HepG2 (cell line): ENCODE data around the gene CCDC80. TPM values are rescaled to one million over a fixed set of nuclear protein-coding genes. Genes with fewer than 3 reads are reported as not detected.

ENCODE experiments used
- ATAC-seq: fragments of 200-7000 bp; cut with Tn5 transposase; 3 replicates; pipeline ENCODE4 v1.9.1; 2020; ENCODE audit warnings: mild to moderate bottlenecking, moderate library complexity
- BruUV-seq: library from RNA; stranded (reverse); fragments of 400-500 nt; replicated peaks from 2 replicates; lab custom pipeline; 2021; lab: Mats Ljungman, UMichigan
- CTCF ChIA-PET: fragments of 300-600 bp; formaldehyde crosslinking; extraction: SDS; loops from one replicate; lab custom pipeline; 2021; ENCODE audit warnings: low total read pairs, inconsistent platforms, low intra/inter-chr PET ratio; lab: Yijun Ruan, JAX
- POLR2A ChIA-PET: fragments of 350-600 bp; sonication (Branson Sonifier 250); formaldehyde crosslinking; loops from one replicate; lab custom pipeline; 2020; ENCODE audit warnings: antibody characterized with exemption, inconsistent platforms; lab: Yijun Ruan, JAX
- DNase-seq: peaks from one replicate; pipeline ENCODE4 v3.0.0-alpha.2; 2015; ENCODE audit warnings: low spot score
- FAIRE-seq: peaks from 3 replicates; lab custom pipeline; 2011; peaks lifted over from hg19 to GRCh38; lab: Jason Lieb, UNC
- H2AFZ ChIP-seq: one replicate; pipeline ENCODE4 v1.6.1; 2011; ENCODE audit warnings: low read length, inconsistent platforms
- H3K27ac ChIP-seq: fragments of 300-600 bp; 3 replicates; pipeline ENCODE4 v1.8.0; 2011; ENCODE audit warnings: mixed run types, mild to moderate bottlenecking, mixed read lengths, low read length, inconsistent platforms; ENCODE audit not compliant: insufficient read depth; ENCODE audit errors: extremely low read length
- H3K27me3 ChIP-seq, 2 experiments: fragments of 200-600 bp in 1 of 2; 2 replicates in 1 of 2; 3 replicates in 1 of 2; pipeline versions ENCODE4 v1.6.0 to v1.8.0; 2011; ENCODE audit warnings: low read length in 2 of 2, mild to moderate bottlenecking in 2 of 2, moderate library complexity in 2 of 2, inconsistent platforms in 1 of 2; ENCODE audit not compliant: insufficient read depth in 2 of 2, control insufficient read depth in 1 of 2
- H3K36me3 ChIP-seq, 2 experiments: fragments of 200-600 bp in 1 of 2; replicated peaks in 1 of 2; 2 replicates in 1 of 2; 3 replicates in 1 of 2; pipeline versions ENCODE4 v1.5.1 to v1.8.0; 2011; ENCODE audit warnings: low read length in 2 of 2, inconsistent platforms in 1 of 2; ENCODE audit not compliant: insufficient read depth in 2 of 2, control insufficient read depth in 1 of 2
- H3K4me1 ChIP-seq: 2 replicates; pipeline ENCODE4 v1.5.1; 2012; ENCODE audit warnings: low read length, inconsistent platforms; ENCODE audit not compliant: insufficient read depth
- H3K4me2 ChIP-seq: 2 replicates; pipeline ENCODE4 v1.6.0; 2011; ENCODE audit warnings: low read depth, low read length, inconsistent platforms
- H3K4me3 ChIP-seq, 3 experiments: fragments of 200-600 bp in 1 of 3; sonication (generic), shearing (Covaris generic) in 1 of 3; replicated peaks in 1 of 3; 2 replicates each; pipeline ENCODE4 v1.5.1; 2011 to 2016; ENCODE audit warnings: low read length in 3 of 3, inconsistent platforms in 2 of 3, low read depth in 2 of 3, mild to moderate bottlenecking in 2 of 3, control low read depth in 1 of 3, mixed read lengths in 1 of 3; ENCODE audit not compliant: insufficient read depth in 1 of 3
- H3K79me2 ChIP-seq: one replicate; pipeline ENCODE4 v1.6.1; 2011; ENCODE audit warnings: low read length, inconsistent platforms; ENCODE audit not compliant: insufficient read depth
- H3K9ac ChIP-seq: 2 replicates; pipeline ENCODE4 v1.6.0; 2011; ENCODE audit warnings: mild to moderate bottlenecking, low read depth, low read length, inconsistent platforms; ENCODE audit not compliant: insufficient read depth
- H3K9me3 ChIP-seq: 2 replicates; pipeline ENCODE4 v1.5.1; 2012; ENCODE audit warnings: mild to moderate bottlenecking, low read length
- H4K20me1 ChIP-seq: 2 replicates; pipeline ENCODE4 v1.6.0; 2011; ENCODE audit warnings: inconsistent platforms, mild to moderate bottlenecking, low read length, moderate library complexity; ENCODE audit not compliant: insufficient read depth
- HOXA9 ChIP-seq: sonication (generic); formaldehyde crosslinking; IDR thresholded peaks from 2 replicates; pipeline ENCODE4 v1.8.1; 2022; ENCODE audit warnings: missing genetic modification reagents, mild to moderate bottlenecking, moderate library complexity, borderline replicate concordance
- KDM5B ChIP-seq: sonication (generic); formaldehyde crosslinking; IDR thresholded peaks from 2 replicates; pipeline ENCODE4 v1.4.0; 2020; ENCODE audit warnings: missing genetic modification reagents, mild to moderate bottlenecking, borderline replicate concordance
- MBNL3 ChIP-seq: fragments of 250-450 bp; sonication (Bioruptor Pico); conservative IDR thresholded peaks from 2 replicates; pipeline ENCODE4 v1.8.0; 2022; ENCODE audit warnings: mild to moderate bottlenecking, inconsistent platforms
- NFE2L1 ChIP-seq: sonication (generic); formaldehyde crosslinking; IDR thresholded peaks from 2 replicates; pipeline ENCODE4 v1.4.0; 2020; ENCODE audit warnings: missing genetic modification reagents, mild to moderate bottlenecking, borderline replicate concordance
- SMAD3 ChIP-seq: sonication (generic); formaldehyde crosslinking; IDR thresholded peaks from 2 replicates; pipeline ENCODE4 v1.4.0; 2020; ENCODE audit warnings: missing genetic modification reagents
- SNAPC2 ChIP-seq: sonication (generic); formaldehyde crosslinking; IDR thresholded peaks from 2 replicates; pipeline ENCODE4 v1.8.1; 2022; ENCODE audit warnings: mild to moderate bottlenecking, missing genetic modification reagents
- TAF15 ChIP-seq: fragments of 200-400 bp; formaldehyde crosslinking; IDR thresholded peaks from one replicate; pipeline ENCODE4 v1.6.1; 2018; ENCODE audit warnings: mild to moderate bottlenecking, low read depth, low read length; ENCODE audit not compliant: poor library complexity, severe bottlenecking
- THAP11 ChIP-seq: IDR thresholded peaks from 2 replicates; pipeline ENCODE4 v1.6.1; 2016; ENCODE audit warnings: missing biosample characterization, missing genetic modification reagents
- ZNF510 ChIP-seq: sonication (generic); formaldehyde crosslinking; IDR thresholded peaks from 2 replicates; pipeline ENCODE4 v1.4.0; 2020; ENCODE audit warnings: low read depth, mild to moderate bottlenecking, missing genetic modification reagents
- ZNF562 ChIP-seq: sonication (generic); formaldehyde crosslinking; IDR thresholded peaks from 2 replicates; pipeline ENCODE4 v1.8.0; 2022; ENCODE audit warnings: missing genetic modification reagents, borderline replicate concordance
- ZNF724P ChIP-seq: sonication (generic); formaldehyde crosslinking; IDR thresholded peaks from 2 replicates; pipeline ENCODE4 v1.8.0; 2022; ENCODE audit warnings: missing genetic modification reagents, borderline replicate concordance
- ZNF841 ChIP-seq: sonication (generic); formaldehyde crosslinking; IDR thresholded peaks from 2 replicates; pipeline ENCODE4 v1.8.1; 2023; ENCODE audit warnings: missing genetic modification reagents, borderline replicate concordance
- WGBS: methylation state at CpG from one replicate; pipeline ENCODE4 v1.1.6; 2017; ENCODE audit warnings: low lambda C conversion rate; 5-methylcytosine and 5-hydroxymethylcytosine counted together
- in situ Hi-C: cut with HindIII; loops from 2 replicates; pipeline ENCODE4 v1.10.0; 2017; ENCODE audit warnings: low pct_unique_long_range_greater_than_20kb; ENCODE audit not compliant: extremely low pct_ligation_motif_present
- intact Hi-C: fragments of 100-400 bp; cut with micrococcal nuclease; formaldehyde crosslinking; loops from one replicate; pipeline ENCODE4 v1.10.0; 2022; ENCODE audit not compliant: unreplicated experiment
- polyA plus RNA-seq, 8 experiments: library from polyadenylated mRNA; depleted of rRNA in 3 of 8; stranded (reverse) in 7 of 8; unstranded in 1 of 8; fragments of >200 nt; fragmentation: Illumina TruSeq in 4 of 8; extraction: Trizol in 4 of 8; gene quantifications; 2 replicates each; pipeline versions ENCODE4 v1.2.1 to v1.2.3, GENCODE V29; 2011 to 2016; ENCODE audit warnings: low read depth in 4 of 8, missing spikeins in 1 of 8, mixed read lengths in 1 of 8; ENCODE audit not compliant: insufficient read depth in 1 of 8
- total RNA-seq, 5 experiments: library from RNA; depleted of rRNA; stranded (reverse); fragments of >200 nt; fragmentation: Illumina TruSeq; extraction: Trizol; gene quantifications; 2 replicates each; pipeline ENCODE4 v1.2.3, GENCODE V29; 2016; ENCODE audit warnings: low read depth in 1 of 5
- TF ChIP-seq, protein P1 (sequence below): sonication (generic); formaldehyde crosslinking; IDR thresholded peaks from 2 replicates; pipeline ENCODE4 v1.8.1; 2023; ENCODE audit warnings: missing genetic modification reagents, mild to moderate bottlenecking, borderline replicate concordance
- TF ChIP-seq, protein P2 (sequence below): sonication (generic); formaldehyde crosslinking; IDR thresholded peaks from 2 replicates; pipeline ENCODE4 v1.4.0; 2020; ENCODE audit warnings: missing genetic modification reagents
- TF ChIP-seq, protein P3 (sequence below): sonication (generic); formaldehyde crosslinking; IDR thresholded peaks from 2 replicates; pipeline ENCODE4 v1.8.0; 2022; ENCODE audit warnings: mild to moderate bottlenecking, missing genetic modification reagents; ENCODE audit not compliant: insufficient replicate concordance
- TF ChIP-seq, protein P4 (sequence below): sonication (generic); formaldehyde crosslinking; IDR thresholded peaks from 2 replicates; pipeline ENCODE4 v1.4.0; 2020; ENCODE audit warnings: missing genetic modification reagents

CCDC80 gene
- total and polyA plus RNA-seq, 2 of the 13 experiments (the other 11 are each of a cell fraction or from before 2014, with no cell fraction given), result not detected

DNA sequence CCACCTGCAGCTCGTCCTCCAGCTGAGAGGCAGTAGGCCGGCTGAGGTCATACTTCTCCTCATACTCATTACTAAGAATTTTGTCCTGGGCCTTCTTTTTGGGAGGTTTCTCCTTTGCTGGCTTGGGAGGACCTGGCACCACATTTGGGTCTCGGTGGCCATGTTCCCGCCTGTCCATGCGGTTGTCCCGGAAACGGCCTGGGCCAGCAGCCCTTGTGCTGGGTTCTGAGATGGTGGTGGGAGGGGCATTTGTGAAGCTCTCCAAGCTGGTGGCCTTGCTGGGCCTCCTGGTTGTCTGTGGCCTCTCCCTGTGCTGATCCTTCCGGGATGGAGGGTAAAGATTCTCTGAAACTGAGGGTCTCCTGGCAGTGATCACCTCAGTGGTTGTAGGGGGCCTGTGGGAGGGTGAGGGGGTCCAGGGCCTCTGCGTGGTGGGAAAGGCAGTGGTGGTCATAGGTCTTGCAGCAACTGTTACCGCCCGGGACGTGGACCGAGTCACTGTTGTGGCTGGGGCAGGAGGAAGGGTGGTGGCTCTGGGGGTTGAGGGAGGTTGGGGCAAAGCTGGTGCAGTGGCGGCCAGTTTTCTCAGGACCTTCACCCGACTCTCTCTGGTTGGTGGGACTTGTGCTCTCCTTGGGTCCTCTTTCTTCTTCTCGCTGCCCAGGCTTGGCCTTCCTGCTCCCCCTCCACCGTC is 2.5 kb downstream of the CCDC80 start (continued):
- TF ChIP-seq ZNF510 (CRISPR knock-in tag), result no peak
- TF ChIP-seq KDM5B, result no peak
- TF ChIP-seq, protein P1, sequence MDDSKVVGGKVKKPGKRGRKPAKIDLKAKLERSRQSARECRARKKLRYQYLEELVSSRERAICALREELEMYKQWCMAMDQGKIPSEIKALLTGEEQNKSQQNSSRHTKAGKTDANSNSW (CRISPR knock-in tag), result no peak

GRCh38 chr3:112637700-112638099 is 3.2 kb downstream of the CCDC80 start:
- 27% methylated on average over 4 of the region's 4 CpGs for WGBS
- Histone ChIP-seq H3K4me2 (no peak overlapping the region), H3K27me3 (peaks cover 3 to 23% of the 10 kb centered on the region in 2 experiments; a peak in 3 of 5 replicates), H3K4me3 (no peak overlapping the region), H3K27ac (no peak overlapping the region), H3K79me2 (no peaks in the 10 kb centered on the region), H4K20me1 (no peaks in the 10 kb centered on the region), H3K9ac (no peak overlapping the region), H3K36me3 (no peaks in the 10 kb centered on the region), H3K9me3 (no peaks in the 10 kb centered on the region), H2AFZ (no peak overlapping the region), H3K4me1 (no peaks in the 10 kb centered on the region)
- DNase-seq, result no peak
- TF ChIP-seq ZNF724P (CRISPR knock-in tag) (no peak), THAP11 (no peak), HOXA9 (CRISPR knock-in tag) (no peak), SMAD3 (CRISPR knock-in tag) (no peak), TAF15 (no peak), ZNF562 (no peak), NFE2L1 (CRISPR knock-in tag) (no peak), SNAPC2 (no peak), ZNF841 (no peak), MBNL3 (CRISPR knock-in tag) (no peak)
- TF ChIP-seq, protein P2, sequence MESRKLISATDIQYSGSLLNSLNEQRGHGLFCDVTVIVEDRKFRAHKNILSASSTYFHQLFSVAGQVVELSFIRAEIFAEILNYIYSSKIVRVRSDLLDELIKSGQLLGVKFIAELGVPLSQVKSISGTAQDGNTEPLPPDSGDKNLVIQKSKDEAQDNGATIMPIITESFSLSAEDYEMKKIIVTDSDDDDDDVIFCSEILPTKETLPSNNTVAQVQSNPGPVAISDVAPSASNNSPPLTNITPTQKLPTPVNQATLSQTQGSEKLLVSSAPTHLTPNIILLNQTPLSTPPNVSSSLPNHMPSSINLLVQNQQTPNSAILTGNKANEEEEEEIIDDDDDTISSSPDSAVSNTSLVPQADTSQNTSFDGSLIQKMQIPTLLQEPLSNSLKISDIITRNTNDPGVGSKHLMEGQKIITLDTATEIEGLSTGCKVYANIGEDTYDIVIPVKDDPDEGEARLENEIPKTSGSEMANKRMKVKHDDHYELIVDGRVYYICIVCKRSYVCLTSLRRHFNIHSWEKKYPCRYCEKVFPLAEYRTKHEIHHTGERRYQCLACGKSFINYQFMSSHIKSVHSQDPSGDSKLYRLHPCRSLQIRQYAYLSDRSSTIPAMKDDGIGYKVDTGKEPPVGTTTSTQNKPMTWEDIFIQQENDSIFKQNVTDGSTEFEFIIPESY (CRISPR knock-in tag), result no peak
- TF ChIP-seq, protein P3, sequence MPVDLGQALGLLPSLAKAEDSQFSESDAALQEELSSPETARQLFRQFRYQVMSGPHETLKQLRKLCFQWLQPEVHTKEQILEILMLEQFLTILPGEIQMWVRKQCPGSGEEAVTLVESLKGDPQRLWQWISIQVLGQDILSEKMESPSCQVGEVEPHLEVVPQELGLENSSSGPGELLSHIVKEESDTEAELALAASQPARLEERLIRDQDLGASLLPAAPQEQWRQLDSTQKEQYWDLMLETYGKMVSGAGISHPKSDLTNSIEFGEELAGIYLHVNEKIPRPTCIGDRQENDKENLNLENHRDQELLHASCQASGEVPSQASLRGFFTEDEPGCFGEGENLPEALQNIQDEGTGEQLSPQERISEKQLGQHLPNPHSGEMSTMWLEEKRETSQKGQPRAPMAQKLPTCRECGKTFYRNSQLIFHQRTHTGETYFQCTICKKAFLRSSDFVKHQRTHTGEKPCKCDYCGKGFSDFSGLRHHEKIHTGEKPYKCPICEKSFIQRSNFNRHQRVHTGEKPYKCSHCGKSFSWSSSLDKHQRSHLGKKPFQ (CRISPR knock-in tag), result no peak
- TF ChIP-seq, protein P4, sequence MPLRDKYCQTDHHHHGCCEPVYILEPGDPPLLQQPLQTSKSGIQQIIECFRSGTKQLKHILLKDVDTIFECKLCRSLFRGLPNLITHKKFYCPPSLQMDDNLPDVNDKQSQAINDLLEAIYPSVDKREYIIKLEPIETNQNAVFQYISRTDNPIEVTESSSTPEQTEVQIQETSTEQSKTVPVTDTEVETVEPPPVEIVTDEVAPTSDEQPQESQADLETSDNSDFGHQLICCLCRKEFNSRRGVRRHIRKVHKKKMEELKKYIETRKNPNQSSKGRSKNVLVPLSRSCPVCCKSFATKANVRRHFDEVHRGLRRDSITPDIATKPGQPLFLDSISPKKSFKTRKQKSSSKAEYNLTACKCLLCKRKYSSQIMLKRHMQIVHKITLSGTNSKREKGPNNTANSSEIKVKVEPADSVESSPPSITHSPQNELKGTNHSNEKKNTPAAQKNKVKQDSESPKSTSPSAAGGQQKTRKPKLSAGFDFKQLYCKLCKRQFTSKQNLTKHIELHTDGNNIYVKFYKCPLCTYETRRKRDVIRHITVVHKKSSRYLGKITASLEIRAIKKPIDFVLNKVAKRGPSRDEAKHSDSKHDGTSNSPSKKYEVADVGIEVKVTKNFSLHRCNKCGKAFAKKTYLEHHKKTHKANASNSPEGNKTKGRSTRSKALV (CRISPR knock-in tag), result no peak
- CTCF ChIA-PET, result no interaction called here
- no peak for FAIRE-seq
- BruUV-seq, result no TSS peak
- intact Hi-C loops (no loop called here), in situ Hi-C loops (no loop called here)
- ATAC-seq, result no peak
- POLR2A ChIA-PET, result no interaction called here
